ENCODE results near the gene XAGE2.
A peak's percentile ranks its signal among the peaks of the same experiment; 100 is the strongest.
"Not testable (repeated sequence)": the region's sequence is repeated elsewhere in the genome, so short reads cannot be mapped to it uniquely, and the experiment has no call there.

The XAGE2 gene

DNA sequence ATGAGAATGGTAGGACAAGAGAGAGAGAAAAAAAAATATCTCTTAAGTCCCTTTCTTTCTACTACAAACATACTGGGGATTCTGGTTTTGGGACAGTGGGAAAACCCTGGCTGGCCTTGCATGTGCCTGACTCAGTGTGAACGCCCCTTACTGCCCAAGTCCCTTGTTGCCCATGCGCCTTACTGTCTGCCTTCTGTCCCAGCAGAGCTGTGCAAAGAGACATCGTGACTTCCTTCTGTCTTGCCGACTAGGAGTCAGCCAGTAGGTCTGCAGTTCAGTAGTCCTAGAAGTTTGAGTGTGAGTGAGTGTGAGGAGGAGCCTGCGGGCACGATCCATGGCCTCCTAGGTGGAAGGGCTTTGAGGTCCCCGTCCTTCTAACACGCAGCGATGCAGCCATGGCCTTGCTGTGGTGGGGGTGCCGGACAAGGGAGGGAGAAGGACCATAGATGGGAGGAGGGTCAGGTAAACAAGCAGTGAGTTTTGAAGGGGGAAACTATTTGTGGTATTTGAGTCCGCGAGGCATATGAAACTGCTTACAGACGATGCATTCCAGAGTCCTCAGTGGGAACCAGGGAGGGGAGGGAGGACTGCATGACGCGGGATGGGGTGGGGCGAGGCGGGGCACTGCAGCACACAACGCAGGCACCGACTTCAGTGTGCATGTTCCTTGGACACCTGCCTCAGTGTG, at the start of gene XAGE2:
Gene XAGE2, plus strand, starts transcription at position 654 of the 688 bp plus-strand sequence. CDS start 994 bp downstream, outside the sequence.
- TF ChIP-seq CTCF (IDR thresholded peaks at IDR 0.05; ENCODE audit: low read depth, low read length, missing control alignments): no peak
- DNase-seq (ENCODE audit: low read depth): no peak
- H3K4me3 ChIP-seq (ENCODE audit: low read depth, low read length): no peak within 1 kb of the TSS

GRCh38 chrX:52337410-52337809, 31.4 kb upstream of the XAGE2 start:
- no peak for TF ChIP-seq CTCF (IDR thresholded peaks at IDR 0.05; ENCODE audit: low read depth, low read length, missing control alignments)
- H3K4me3 ChIP-seq (ENCODE audit: low read depth, low read length): no peak overlapping the region

DNA sequence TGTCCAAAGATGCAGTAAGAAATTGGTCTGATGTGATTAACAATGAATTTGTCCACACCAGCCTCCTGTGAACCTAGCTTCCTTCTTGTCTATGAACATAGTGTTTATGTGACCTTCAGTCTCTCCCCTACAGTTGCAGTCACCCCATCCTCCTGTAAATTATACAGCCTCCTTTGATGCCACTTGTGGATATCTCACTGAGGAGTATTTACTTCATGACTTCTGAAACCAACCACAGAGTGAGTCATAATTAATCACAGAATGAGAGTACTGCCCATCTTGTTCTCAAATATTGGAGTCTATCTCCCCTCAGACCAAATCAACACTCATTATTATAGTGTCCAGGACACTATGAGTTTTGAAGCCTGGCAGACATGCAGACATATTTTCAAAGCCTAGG, 27.3 kb upstream of the XAGE2 start:
- no peak for DNase-seq (ENCODE audit: low read depth)
- no peak overlapping the region for H3K4me3 ChIP-seq (ENCODE audit: low read depth, low read length)
- TF ChIP-seq CTCF (IDR thresholded peaks at IDR 0.05; ENCODE audit: low read depth, low read length, missing control alignments): no peak

More at GRCh38 chrX:52337410-52337809, 31.4 kb upstream of the XAGE2 start:
- no peak for DNase-seq (ENCODE audit: low read depth)

DNA sequence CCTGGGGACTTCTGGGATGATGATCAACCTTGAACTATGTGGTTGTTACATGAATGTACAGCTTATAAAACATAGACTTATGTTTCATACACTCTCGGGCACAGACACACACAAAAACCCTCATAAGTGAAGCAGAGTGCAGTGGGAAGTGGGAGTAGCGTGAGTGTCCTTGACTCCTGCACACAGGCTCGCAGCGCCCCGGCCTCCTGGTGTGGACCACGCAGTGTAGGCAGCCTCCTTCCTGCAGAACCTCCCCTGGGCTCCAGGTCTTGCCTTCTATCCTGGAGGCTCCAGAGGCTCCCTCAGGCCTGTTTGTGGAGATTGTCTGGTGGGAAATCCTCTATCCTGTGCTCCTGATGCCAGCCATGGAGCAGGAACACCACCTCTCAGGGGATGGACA, 25.7 kb upstream of the XAGE2 start:
- DNase-seq (ENCODE audit: low read depth); H3K4me3 ChIP-seq (ENCODE audit: low read depth, low read length): not testable (repeated sequence)

- peak; percentile 8 for DNase-seq (ENCODE audit: low read depth)
- peak; percentile 64 for TF ChIP-seq CTCF (IDR thresholded peaks at IDR 0.05; ENCODE audit: low read depth, low read length, missing control alignments)
- H3K4me3 ChIP-seq (ENCODE audit: low read depth, low read length): not testable (repeated sequence)
Measured at GRCh38 chrX:52345402-52345801, 23.4 kb upstream of the XAGE2 start.

DNA sequence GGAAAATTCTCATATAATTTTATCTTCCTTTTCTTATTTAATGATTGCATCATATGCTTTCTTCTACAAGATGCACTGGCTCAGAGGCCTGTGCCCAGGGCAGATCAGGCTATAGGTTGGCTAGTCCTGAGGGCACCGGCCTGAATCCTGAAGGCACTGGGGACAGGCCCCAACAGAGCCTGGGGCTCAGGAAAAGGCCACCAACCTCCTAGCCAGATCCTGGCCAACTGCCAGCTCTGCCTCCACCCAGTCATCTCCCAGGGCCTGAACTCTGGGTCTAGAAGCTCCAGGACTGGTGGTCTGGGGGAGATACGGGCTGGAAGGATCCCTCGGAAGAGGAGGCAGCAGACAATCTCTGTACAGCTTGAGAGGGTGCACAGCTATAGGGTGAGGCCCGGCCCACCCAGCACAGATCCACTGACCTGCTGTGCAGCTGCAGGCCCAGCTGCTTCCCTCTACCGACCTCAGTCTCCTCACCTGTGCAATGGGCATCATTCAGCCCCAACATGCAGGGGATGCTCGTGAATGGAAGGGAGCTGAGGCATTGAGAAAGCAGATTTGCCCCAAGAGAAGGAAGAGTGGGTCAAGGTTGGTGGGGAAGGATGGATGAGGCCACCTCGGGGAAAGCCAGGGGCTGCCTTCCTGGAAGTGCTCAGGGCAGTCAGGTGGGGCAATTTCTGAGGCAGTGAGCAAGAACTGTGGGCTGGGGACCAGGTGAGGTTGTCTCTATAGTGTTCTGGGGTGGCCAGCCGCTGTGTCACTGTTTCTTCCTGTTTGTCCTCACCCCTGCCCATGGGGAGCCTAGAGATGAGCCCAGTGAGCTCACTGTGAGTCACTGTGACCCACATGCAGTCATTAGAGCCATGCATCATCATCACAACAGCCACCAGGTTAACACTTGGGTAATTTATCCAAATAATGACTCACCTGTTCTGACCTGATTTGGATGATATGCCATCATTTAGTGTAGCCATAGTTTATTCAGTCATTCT, 22.4 kb upstream of the XAGE2 start:
- no peak for DNase-seq (ENCODE audit: low read depth)
- no peak for TF ChIP-seq CTCF (IDR thresholded peaks at IDR 0.05; ENCODE audit: low read depth, low read length, missing control alignments)
- H3K4me3 ChIP-seq (ENCODE audit: low read depth, low read length): no peak overlapping the region

- TF ChIP-seq CTCF (IDR thresholded peaks at IDR 0.05; ENCODE audit: low read depth, low read length, missing control alignments): no peak
- no peak for DNase-seq (ENCODE audit: low read depth)
- H3K4me3 ChIP-seq (ENCODE audit: low read depth, low read length): no peak overlapping the region
Measured at GRCh38 chrX:52349681-52350080, 19.1 kb upstream of the XAGE2 start.

All from GM12864 (cell line).